Occipital lobe (tissue), 2 donors: ENCODE results near the gene CDK14. TPM values are rescaled to one million over a fixed set of nuclear protein-coding genes. Genes with fewer than 3 reads are reported as not detected.

ENCODE experiments used
- DNase-seq: peaks from one replicate; lab custom pipeline; 2025; lab: John Stamatoyannopoulos, UW
- total RNA-seq: library from RNA; depleted of rRNA; stranded (reverse); fragments of >200 nt; gene quantifications from one replicate; pipeline ENCODE4 v1.2.3, GENCODE V29; 2014

The CDK14 gene
- total RNA-seq, 1 donor from 2014 or later = 123 TPM

- DNase-seq = no peak
Observed at GRCh38 chr7:91086200-91086599, 490.1 kb downstream of the CDK14 start.

DNA sequence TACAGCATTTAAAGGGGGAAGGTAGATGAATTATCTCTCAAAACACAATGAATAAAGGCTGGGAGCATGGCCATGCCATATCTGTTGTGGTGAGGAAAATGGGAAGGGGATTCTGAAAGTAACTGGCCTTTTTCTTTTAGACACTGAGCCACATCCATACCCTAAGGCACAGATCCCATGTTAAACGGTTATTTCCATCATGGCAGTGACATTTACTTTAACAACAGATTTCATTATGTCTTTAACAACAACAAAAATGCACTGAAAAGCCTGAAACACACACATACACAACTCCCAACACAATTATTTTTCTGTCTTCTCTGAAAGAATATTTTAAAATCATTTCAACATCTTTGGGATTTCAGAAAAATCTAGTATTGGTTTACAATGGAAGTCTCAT lies 492.0 kb downstream of the CDK14 start:
- DNase-seq = no peak

DNA sequence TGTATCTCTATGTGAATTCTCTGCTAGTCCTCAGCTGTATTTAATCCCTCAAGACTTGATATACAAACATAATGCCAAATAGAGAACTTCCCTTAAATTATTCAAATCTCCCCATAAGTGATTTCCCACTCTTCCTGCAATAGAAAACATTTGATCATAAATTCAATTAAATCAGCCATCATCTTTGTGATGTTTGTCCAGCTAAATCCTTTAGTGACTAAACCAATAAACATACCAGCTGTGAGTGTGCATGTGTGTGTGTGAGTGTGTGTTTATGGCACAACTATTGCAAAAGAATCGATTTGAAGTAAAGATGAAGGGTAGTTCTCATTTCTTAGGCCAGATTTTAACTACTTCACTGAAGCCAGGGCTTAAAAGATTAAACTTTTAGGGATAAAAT lies 492.6 kb downstream of the CDK14 start:
- no peak for DNase-seq

GRCh38 chr7:91089382-91089963 lies 493.4 kb downstream of the CDK14 start:
- no peak for DNase-seq

DNA sequence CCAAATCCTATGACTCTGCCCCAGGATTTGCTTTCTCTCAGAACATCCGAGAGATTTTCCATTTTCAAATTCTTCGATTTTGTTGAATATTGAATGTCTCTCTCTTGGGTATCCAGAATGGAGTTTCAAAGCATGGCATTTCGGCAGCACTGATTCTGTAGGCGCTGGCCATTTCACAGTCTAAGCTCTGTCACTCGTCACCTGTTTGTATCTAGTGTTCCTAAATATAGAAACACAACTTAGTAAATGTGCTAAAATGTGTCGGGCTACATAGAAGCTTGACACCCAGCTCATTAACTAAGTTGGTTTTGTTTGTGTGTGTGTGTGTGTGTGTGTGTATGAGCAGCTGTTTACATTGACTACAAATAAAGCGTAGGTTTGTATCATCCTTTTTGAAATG lies 494.6 kb downstream of the CDK14 start:
- DNase-seq = no peak

GRCh38 chr7:91091631-91092030 lies 495.5 kb downstream of the CDK14 start:
- DNase-seq = no peak

DNA sequence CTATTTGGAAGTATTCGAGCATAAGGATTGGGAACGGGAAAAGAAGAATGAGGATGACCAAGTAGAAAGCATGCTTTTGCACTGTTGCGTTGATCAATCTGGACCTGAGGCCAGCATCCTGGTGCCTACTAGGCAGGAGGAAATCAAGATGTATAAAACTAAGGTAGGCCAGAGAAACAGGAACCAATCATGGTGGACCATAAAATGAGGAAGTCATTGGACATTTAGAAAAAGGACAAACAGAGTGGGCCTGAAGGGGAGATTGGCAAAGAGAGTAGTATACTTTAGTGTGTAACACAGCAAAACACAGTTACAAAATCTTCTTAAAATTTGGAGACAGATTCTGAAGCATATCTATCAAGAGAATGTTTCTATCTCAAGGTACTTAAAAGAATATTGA lies 497.1 kb downstream of the CDK14 start:
- no peak for DNase-seq

- DNase-seq = no peak
Observed at GRCh38 chr7:91098566-91098965, 502.4 kb downstream of the CDK14 start.

- DNase-seq = no peak
Observed at GRCh38 chr7:91103363-91103762, 507.2 kb downstream of the CDK14 start.

GRCh38 chr7:91107460-91107859 lies 511.3 kb downstream of the CDK14 start:
- DNase-seq = no peak

- DNase-seq = no peak
Observed at GRCh38 chr7:91109200-91109599, 513.1 kb downstream of the CDK14 start.

- DNase-seq = no peak
Observed at GRCh38 chr7:91112902-91113341, 516.8 kb downstream of the CDK14 start.

DNA sequence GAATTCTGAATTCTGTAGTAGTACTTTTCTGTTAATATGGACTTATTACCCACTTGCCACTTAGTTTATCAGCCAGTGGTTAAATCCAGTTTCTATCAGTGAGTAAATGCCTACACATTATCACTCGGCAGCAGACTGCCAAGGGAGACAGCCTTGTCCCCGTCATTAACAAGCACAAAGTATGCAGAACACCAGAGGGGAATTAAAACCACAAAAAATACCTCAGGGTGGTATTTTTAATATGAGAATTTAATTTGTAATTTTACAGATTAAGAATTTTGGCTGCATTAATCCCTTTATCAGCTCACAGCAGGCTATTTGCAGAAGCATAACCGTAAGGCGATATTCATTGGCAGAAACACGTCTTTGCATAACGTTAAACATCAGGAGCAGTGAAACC lies 518.1 kb downstream of the CDK14 start:
- DNase-seq = no peak

DNA sequence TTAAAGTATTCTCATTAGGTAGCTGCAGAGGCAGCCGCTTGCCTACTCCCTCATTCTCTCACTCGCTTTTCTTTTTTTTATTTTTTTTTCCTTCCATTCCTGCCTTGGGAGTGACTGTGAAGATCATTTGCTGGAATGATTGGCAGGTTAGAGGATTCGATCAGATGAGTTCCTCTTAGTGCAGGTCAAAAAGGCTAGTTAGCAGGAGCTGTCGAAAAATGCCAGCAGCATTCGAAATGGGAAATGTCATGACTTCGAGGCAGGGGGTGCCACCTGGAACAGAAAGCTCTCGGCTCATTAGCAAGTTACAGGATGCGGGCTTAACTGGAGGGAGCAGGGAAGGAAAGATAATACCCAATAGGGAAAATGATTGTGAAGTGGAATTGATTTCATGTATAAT lies 530.6 kb downstream of the CDK14 start:
- no peak for DNase-seq

DNA sequence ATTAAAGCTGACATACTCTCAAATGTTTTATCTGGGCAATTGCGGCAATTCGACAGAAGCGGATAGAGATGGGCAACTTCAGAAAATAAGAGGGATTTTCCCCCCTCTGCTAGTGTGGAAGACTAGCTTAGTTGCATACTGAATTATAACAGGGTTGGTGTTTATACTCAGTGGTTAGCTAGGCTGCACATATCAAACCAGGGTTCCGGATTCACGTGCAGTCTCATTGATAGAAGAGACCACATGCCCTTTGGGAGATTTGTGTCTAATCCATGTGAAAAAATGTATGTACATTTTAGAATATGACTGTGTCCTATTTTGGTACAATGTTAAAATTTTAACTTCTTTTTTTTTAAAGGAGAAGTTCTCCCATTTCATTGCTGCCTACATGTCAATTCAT lies 531.2 kb downstream of the CDK14 start:
- DNase-seq = no peak

DNA sequence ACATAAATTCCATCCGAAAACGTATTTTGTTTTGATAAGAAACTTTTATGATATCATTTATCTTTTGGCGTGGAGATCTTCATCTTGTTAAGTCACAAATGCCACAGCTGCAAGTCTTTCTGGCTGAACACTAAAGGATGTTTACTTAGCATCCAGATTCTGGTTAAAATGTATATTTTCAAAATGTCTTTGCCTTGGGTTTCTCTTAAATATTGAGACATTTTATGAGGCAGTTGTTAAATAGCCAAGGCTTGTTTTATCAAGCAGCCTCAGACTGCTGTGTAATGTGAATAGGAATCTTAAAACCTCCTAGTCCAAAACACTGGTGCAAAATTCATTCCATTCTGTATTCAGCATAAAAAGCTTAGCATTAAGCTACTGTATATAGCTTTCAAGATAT lies 531.8 kb downstream of the CDK14 start:
- no peak for DNase-seq

DNA sequence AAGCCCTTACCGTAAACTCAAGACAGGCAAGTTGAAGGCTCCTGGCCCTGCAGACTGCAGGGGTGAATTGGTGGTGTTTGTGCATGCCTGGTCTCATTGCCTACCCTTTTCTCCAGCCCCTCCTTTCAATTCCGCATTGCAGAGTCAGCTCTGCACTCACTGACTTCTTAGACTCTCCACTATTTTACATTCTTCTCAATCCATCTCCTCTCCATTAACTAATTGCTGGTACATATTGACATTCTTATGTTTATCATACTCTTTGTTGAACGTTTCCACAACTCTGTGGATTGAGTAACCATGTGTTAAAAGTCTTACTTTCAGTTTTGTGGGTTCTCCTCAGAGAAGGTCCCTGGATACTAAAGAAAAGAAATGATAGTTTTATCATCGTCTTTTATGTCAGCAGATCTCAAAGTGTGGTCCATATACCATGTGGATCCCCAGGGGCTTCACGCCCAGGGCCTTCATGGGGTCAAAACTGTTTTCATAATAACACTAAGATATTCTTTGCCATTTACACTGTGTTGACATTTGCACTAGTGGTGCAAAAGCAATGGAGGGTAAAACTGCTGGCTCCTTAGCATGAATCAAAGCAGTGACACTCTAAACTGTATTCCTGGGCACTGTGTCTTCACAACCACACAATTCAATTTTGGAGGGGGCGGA lies 532.7 kb downstream of the CDK14 start:
- DNase-seq = no peak

DNA sequence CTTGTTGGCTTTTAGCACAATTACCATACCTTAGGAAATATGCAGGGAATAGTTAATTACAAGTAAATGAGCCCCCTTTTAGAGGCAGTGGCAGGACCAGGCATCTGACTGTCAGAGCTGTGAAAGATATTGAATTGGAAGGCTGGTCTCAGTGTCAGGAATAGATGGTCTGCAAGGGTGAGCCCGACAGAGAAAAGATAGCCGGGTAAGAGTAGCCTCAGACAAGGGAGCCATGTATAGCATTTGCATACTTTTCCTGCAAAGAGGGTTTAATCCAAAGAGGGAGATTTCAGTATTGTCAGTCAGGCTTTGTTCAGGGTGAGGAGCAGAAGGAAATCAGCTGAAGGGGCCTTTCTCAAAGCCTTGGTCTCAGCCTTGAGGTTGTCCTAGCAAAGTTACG lies 539.2 kb downstream of the CDK14 start:
- no peak for DNase-seq

DNA sequence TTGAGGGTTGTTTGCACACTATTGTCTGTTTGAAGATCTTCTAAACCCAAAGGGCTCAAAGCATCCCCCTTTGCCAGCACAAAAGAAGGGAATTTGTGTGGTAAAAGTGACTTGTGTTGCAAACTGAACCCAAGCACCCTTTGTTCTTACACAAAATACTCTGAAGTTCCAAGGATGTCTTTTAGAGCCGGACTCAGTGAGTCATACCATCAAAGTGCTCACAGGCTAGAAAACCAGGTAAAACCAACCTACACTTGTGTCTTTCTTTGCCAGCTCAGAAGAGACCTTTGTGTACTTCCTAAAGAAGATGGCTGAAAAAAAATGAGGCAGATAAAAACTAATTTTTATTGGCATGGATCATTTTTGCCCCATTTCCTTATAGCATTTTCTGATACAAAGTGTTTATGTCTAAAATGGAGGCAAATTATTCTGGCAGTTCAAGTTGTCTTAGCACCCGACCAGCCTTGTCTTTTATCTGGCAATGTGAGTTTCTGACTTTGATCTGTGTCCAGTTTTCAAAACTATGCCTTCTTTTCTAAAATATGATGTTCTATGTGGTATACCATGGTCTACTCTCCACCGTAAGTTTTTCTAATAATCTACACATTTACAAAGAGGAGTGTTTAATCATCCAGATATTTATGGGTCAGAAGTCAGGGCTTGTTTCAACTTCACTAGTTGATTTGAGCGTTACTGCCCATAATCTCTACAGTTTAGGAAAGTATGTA lies 539.7 kb downstream of the CDK14 start:
- DNase-seq = no peak

- DNase-seq = no peak
Observed at GRCh38 chr7:91137153-91137787, 541.1 kb downstream of the CDK14 start.

- no peak for DNase-seq
Observed at GRCh38 chr7:91137788-91138368, 541.8 kb downstream of the CDK14 start.

DNA sequence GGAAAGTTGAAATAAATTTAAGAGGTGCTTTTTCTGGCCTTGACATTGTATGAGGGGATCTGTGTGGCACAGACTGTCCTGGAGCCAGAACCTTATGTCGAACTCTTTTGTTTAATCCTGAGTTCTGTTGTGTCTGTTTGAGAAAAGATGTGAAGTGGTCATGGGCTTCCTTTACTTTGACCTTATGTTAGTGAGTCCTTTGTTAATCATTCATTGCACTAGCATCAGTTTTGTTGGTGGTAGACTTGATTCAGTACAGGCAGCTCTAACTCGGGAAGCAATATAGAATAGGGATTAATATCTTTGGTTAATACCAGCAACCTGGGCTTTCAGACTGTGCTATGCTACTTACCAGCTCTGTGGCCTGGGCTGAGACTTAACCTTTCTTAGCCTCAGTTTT lies 544.2 kb downstream of the CDK14 start:
- DNase-seq = no peak
